HCT116 (cell line): ENCODE data around the gene RHOH.

Experiments used
- EGR1 ChIP-seq: IDR thresholded peaks from 2 replicates; pipeline ENCODE4 v1.6.1; 2012; ENCODE audit warnings: low read depth
- EZH2 ChIP-seq: fragments of 200-600 bp; sonication (generic); IDR thresholded peaks from 2 replicates; pipeline ENCODE4 v1.6.1; 2017; ENCODE audit warnings: antibody characterized with exemption, mixed run types
- EZH2phosphoT487 ChIP-seq: fragments of 200-600 bp; IDR thresholded peaks from 2 replicates; pipeline ENCODE4 v1.6.1; 2018; ENCODE audit warnings: antibody characterized with exemption, borderline replicate concordance
- JUND ChIP-seq: IDR thresholded peaks from 2 replicates; pipeline ENCODE4 v1.6.1; 2012
- POLR2A ChIP-seq: IDR thresholded peaks from 2 replicates; pipeline ENCODE4 v1.7.0; 2011; ENCODE audit warnings: borderline replicate concordance; ENCODE audit not compliant: insufficient read depth, insufficient read length; ENCODE audit errors: extremely low read depth
- POLR2AphosphoS5 ChIP-seq: IDR thresholded peaks from 2 replicates; pipeline ENCODE4 v1.6.1; 2011; ENCODE audit warnings: mild to moderate bottlenecking, low read depth, low read length, moderate library complexity
- SIN3A ChIP-seq: IDR thresholded peaks from 2 replicates; pipeline ENCODE4 v1.6.1; 2012; ENCODE audit warnings: low read depth
- TCF7L2 ChIP-seq: IDR thresholded peaks from 2 replicates; pipeline ENCODE4 v1.7.0; 2011; ENCODE audit warnings: borderline replicate concordance, inconsistent platforms; ENCODE audit not compliant: insufficient read depth, insufficient read length; ENCODE audit errors: extremely low read depth
- ZNF274 ChIP-seq: fragments of 200-500 bp; sonication (Bioruptor generic); IDR thresholded peaks from 2 replicates; pipeline ENCODE4 v1.6.1; 2014; ENCODE audit warnings: mild to moderate bottlenecking, low read depth, low read length, inconsistent platforms
- TF ChIP-seq, protein P1 (sequence below), 3 experiments: fragments of 200-600 bp in 1 of 3; sonication (generic) in 1 of 3; IDR thresholded peaks in 2 of 3; conservative IDR thresholded peaks in 1 of 3; 2 replicates each; pipeline ENCODE4 v1.5.1; 2012 to 2017; ENCODE audit warnings: low read depth in 2 of 3, low read length in 2 of 3, antibody characterized with exemption in 1 of 3, borderline replicate concordance in 1 of 3, control low read depth in 1 of 3, mild to moderate bottlenecking in 1 of 3, mixed read lengths in 1 of 3, mixed run types in 1 of 3, moderate library complexity in 1 of 3; ENCODE audit not compliant: insufficient read depth in 1 of 3
- TF ChIP-seq, protein P2 (sequence below): IDR thresholded peaks from 2 replicates; pipeline ENCODE4 v1.6.1; 2012
- TF ChIP-seq, protein P3 (sequence below): IDR thresholded peaks from 2 replicates; pipeline ENCODE4 v1.6.1; 2012
- TF ChIP-seq, protein P4 (sequence below): IDR thresholded peaks from 2 replicates; pipeline ENCODE4 v1.6.1; 2012; ENCODE audit warnings: low read depth
- TF ChIP-seq, protein P5 (sequence below): IDR thresholded peaks from 2 replicates; pipeline ENCODE4 v1.6.1; 2011; ENCODE audit warnings: mild to moderate bottlenecking, low read length, moderate library complexity; ENCODE audit not compliant: insufficient replicate concordance; ENCODE audit errors: extremely low read depth

DNA sequence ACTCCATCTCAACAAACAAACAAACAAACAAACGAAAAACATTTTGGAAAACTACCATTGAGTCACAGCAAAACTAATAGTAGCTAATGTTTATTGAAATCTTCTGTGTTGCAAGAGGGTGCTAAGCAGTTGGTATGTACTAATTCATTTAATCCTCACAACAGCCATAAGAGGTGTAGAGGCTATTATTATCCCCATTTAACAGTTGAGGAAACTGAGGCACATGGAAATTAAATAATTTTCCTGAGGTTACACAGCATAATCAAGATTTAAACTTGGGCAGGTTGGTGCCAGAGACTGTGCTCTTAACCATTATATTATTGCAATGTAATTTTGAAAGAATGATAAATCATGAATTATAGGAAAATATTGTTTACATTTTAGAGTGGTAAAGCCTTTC is 17.5 kb upstream of the RHOH start:
- no peak for TF ChIP-seq POLR2A
- TF ChIP-seq, protein P1, sequence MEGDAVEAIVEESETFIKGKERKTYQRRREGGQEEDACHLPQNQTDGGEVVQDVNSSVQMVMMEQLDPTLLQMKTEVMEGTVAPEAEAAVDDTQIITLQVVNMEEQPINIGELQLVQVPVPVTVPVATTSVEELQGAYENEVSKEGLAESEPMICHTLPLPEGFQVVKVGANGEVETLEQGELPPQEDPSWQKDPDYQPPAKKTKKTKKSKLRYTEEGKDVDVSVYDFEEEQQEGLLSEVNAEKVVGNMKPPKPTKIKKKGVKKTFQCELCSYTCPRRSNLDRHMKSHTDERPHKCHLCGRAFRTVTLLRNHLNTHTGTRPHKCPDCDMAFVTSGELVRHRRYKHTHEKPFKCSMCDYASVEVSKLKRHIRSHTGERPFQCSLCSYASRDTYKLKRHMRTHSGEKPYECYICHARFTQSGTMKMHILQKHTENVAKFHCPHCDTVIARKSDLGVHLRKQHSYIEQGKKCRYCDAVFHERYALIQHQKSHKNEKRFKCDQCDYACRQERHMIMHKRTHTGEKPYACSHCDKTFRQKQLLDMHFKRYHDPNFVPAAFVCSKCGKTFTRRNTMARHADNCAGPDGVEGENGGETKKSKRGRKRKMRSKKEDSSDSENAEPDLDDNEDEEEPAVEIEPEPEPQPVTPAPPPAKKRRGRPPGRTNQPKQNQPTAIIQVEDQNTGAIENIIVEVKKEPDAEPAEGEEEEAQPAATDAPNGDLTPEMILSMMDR (IDR thresholded peaks at IDR 0.05 in 2 of 3, conservative IDR thresholded peaks at IDR 0.05 in 1 of 3; ENCODE audit: borderline replicate concordance in 1 of 3, insufficient read depth in 1 of 3, low read depth in 2 of 3, low read length in 2 of 3): no peak
- TF ChIP-seq EGR1: no peak
- no peak for TF ChIP-seq ZNF274
- no peak for TF ChIP-seq EZH2
- no peak for TF ChIP-seq POLR2AphosphoS5
- TF ChIP-seq, protein P2, sequence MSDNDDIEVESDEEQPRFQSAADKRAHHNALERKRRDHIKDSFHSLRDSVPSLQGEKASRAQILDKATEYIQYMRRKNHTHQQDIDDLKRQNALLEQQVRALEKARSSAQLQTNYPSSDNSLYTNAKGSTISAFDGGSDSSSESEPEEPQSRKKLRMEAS: no peak
- no peak for TF ChIP-seq EZH2phosphoT487
- no peak for TF ChIP-seq JUND
- no peak for TF ChIP-seq SIN3A
- TF ChIP-seq, protein P3, sequence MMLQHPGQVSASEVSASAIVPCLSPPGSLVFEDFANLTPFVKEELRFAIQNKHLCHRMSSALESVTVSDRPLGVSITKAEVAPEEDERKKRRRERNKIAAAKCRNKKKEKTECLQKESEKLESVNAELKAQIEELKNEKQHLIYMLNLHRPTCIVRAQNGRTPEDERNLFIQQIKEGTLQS: no peak
- TF ChIP-seq, protein P4, sequence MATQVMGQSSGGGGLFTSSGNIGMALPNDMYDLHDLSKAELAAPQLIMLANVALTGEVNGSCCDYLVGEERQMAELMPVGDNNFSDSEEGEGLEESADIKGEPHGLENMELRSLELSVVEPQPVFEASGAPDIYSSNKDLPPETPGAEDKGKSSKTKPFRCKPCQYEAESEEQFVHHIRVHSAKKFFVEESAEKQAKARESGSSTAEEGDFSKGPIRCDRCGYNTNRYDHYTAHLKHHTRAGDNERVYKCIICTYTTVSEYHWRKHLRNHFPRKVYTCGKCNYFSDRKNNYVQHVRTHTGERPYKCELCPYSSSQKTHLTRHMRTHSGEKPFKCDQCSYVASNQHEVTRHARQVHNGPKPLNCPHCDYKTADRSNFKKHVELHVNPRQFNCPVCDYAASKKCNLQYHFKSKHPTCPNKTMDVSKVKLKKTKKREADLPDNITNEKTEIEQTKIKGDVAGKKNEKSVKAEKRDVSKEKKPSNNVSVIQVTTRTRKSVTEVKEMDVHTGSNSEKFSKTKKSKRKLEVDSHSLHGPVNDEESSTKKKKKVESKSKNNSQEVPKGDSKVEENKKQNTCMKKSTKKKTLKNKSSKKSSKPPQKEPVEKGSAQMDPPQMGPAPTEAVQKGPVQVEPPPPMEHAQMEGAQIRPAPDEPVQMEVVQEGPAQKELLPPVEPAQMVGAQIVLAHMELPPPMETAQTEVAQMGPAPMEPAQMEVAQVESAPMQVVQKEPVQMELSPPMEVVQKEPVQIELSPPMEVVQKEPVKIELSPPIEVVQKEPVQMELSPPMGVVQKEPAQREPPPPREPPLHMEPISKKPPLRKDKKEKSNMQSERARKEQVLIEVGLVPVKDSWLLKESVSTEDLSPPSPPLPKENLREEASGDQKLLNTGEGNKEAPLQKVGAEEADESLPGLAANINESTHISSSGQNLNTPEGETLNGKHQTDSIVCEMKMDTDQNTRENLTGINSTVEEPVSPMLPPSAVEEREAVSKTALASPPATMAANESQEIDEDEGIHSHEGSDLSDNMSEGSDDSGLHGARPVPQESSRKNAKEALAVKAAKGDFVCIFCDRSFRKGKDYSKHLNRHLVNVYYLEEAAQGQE: no peak
- TF ChIP-seq, protein P5, sequence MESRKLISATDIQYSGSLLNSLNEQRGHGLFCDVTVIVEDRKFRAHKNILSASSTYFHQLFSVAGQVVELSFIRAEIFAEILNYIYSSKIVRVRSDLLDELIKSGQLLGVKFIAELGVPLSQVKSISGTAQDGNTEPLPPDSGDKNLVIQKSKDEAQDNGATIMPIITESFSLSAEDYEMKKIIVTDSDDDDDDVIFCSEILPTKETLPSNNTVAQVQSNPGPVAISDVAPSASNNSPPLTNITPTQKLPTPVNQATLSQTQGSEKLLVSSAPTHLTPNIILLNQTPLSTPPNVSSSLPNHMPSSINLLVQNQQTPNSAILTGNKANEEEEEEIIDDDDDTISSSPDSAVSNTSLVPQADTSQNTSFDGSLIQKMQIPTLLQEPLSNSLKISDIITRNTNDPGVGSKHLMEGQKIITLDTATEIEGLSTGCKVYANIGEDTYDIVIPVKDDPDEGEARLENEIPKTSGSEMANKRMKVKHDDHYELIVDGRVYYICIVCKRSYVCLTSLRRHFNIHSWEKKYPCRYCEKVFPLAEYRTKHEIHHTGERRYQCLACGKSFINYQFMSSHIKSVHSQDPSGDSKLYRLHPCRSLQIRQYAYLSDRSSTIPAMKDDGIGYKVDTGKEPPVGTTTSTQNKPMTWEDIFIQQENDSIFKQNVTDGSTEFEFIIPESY: no peak
- TF ChIP-seq TCF7L2: no peak
